Neutrophil (primary cell): ENCODE measurements around the gene ERCC6L.

Experiments
- H3K27ac ChIP-seq: fragments of 200-600 bp; sonication (generic); 2 replicates; pipeline ENCODE4 v1.5.1; 2016; ENCODE audit warnings: mild to moderate bottlenecking, moderate library complexity
- H3K27me3 ChIP-seq: fragments of 200-600 bp; sonication (generic); 2 replicates; pipeline ENCODE4 v1.6.0; 2016; ENCODE audit warnings: mild to moderate bottlenecking
- H3K36me3 ChIP-seq: fragments of 200-600 bp; sonication (generic); 2 replicates; pipeline ENCODE4 v1.5.1; 2017
- H3K4me1 ChIP-seq, 2 experiments: fragments of 200-600 bp in 1 of 2; sonication (generic) in 1 of 2; 1 replicate in 1 of 2; 2 replicates in 1 of 2; pipeline versions ENCODE4 v1.5.1 to v1.6.1; 2013 to 2016; ENCODE audit warnings: low read depth in 1 of 2, low read length in 1 of 2, mild to moderate bottlenecking in 1 of 2, moderate library complexity in 1 of 2; ENCODE audit not compliant: control insufficient read depth in 1 of 2, insufficient read depth in 1 of 2
- H3K4me3 ChIP-seq, 2 experiments: fragments of 200-600 bp in 1 of 2; sonication (generic) in 1 of 2; 1 replicate in 1 of 2; 2 replicates in 1 of 2; pipeline ENCODE4 v1.5.1; 2013 to 2016; ENCODE audit warnings: low read depth in 1 of 2, low read length in 1 of 2, mild to moderate bottlenecking in 1 of 2, moderate library complexity in 1 of 2
- H3K9me3 ChIP-seq: fragments of 200-600 bp; sonication (generic); 2 replicates; pipeline ENCODE4 v1.5.1; 2016
- TF ChIP-seq, protein P1 (sequence below): fragments of 200-600 bp; sonication (generic); IDR thresholded peaks from 2 replicates; pipeline ENCODE4 v1.5.1; 2016; ENCODE audit warnings: antibody characterized with exemption

Gene ERCC6L

DNA sequence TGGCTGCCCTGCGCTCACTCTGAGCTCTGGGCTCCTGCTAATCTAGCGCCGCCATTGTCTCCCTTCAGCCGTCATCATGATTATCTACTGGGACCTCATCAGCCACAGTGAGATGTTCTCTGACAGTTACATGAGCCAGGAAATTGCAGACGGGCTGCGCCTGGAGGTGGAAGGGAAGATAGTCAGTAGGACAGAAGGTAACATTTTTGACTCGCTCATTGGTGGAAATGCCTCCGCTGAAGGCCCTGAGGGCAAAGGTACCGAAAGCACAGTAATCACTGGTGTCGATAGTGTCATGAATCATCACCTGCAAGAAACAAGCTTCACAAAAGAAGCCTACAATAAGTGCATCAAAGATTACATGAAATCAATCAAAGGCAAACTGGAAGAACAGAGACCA is 79.1 kb downstream of the ERCC6L start:
- no peaks in the 10 kb centered on the region for H3K27me3 ChIP-seq
- no peaks in the 10 kb centered on the region for H3K9me3 ChIP-seq
- no peak overlapping the region for H3K27ac ChIP-seq
- H3K4me3 ChIP-seq: no peak overlapping the region
- no peaks in the 10 kb centered on the region for H3K4me1 ChIP-seq
- TF ChIP-seq, protein P1, sequence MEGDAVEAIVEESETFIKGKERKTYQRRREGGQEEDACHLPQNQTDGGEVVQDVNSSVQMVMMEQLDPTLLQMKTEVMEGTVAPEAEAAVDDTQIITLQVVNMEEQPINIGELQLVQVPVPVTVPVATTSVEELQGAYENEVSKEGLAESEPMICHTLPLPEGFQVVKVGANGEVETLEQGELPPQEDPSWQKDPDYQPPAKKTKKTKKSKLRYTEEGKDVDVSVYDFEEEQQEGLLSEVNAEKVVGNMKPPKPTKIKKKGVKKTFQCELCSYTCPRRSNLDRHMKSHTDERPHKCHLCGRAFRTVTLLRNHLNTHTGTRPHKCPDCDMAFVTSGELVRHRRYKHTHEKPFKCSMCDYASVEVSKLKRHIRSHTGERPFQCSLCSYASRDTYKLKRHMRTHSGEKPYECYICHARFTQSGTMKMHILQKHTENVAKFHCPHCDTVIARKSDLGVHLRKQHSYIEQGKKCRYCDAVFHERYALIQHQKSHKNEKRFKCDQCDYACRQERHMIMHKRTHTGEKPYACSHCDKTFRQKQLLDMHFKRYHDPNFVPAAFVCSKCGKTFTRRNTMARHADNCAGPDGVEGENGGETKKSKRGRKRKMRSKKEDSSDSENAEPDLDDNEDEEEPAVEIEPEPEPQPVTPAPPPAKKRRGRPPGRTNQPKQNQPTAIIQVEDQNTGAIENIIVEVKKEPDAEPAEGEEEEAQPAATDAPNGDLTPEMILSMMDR: no peak
- no peaks in the 10 kb centered on the region for H3K36me3 ChIP-seq

DNA sequence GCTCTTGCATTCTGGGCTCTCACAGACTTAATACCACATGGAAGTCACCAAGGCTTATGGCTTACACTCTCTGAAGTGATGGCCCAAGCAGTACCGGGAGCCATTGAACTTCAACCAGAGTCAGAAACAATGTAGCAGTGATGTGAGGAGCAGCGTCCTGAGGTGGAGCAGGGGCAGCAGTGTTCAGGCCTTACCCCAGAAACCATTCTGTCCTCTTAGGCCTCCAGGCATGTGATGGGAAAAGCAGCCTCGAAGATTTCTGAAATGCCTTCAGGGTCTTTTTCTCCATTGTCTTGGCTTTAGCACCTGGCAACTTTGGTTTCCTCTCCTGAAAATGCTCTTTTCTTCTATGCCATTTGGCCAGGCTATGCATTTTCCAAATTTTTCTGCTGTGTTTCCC is 80.1 kb downstream of the ERCC6L start:
- TF ChIP-seq, protein P1: no peak

More for the DNA sequence above, 80.1 kb downstream of the ERCC6L start:
- Histone ChIP-seq H3K4me1 (no peaks in the 10 kb centered on the region), H3K27me3 (no peaks in the 10 kb centered on the region), H3K27ac (no peak overlapping the region), H3K36me3 (no peaks in the 10 kb centered on the region), H3K4me3 (no peak overlapping the region), H3K9me3 (no peaks in the 10 kb centered on the region)
